SK-N-SH (cell line): ENCODE results near the gene CAMKMT.

Source experiments
- CTCF ChIP-seq: fragments of 200-600 bp; sonication (generic); IDR thresholded peaks from 2 replicates; pipeline ENCODE4 v1.6.1; 2017; ENCODE audit warnings: antibody characterized with exemption, mild to moderate bottlenecking, moderate library complexity
- EP300 ChIP-seq, 2 experiments: IDR thresholded peaks; 2 replicates each; pipeline versions ENCODE4 v1.4.0 to v1.6.1; 2012; ENCODE audit warnings: borderline replicate concordance in 1 of 2, low read depth in 1 of 2, low read length in 1 of 2
- FOXJ3 ChIP-seq: sonication (generic); formaldehyde crosslinking; IDR thresholded peaks from 2 replicates; pipeline ENCODE4 v1.5.1; 2020; ENCODE audit warnings: mild to moderate bottlenecking, missing genetic modification reagents
- GATA2 ChIP-seq: sonication (generic); formaldehyde crosslinking; IDR thresholded peaks from 2 replicates; pipeline ENCODE4 v1.5.0; 2020; ENCODE audit warnings: mild to moderate bottlenecking, missing genetic modification reagents
- MEF2A ChIP-seq: IDR thresholded peaks from 2 replicates; pipeline ENCODE4 v1.4.0; 2012; ENCODE audit warnings: low read depth, borderline replicate concordance
- POLR2AphosphoS5 ChIP-seq: IDR thresholded peaks from 2 replicates; pipeline ENCODE4 v1.6.1; 2012; ENCODE audit warnings: low read depth, low read length
- REST ChIP-seq: IDR thresholded peaks from 2 replicates; pipeline ENCODE4 v1.6.1; 2012; ENCODE audit warnings: mild to moderate bottlenecking, low read depth, low read length, moderate library complexity
- RFX5 ChIP-seq: IDR thresholded peaks from 2 replicates; pipeline ENCODE4 v1.6.1; 2012; ENCODE audit warnings: mild to moderate bottlenecking, improper control_type of control experiment, low read length
- RXRA ChIP-seq: IDR thresholded peaks from 2 replicates; pipeline ENCODE4 v1.4.0; 2012; ENCODE audit warnings: low read depth, mild to moderate bottlenecking, borderline replicate concordance
- TAF1 ChIP-seq: IDR thresholded peaks from 2 replicates; pipeline ENCODE4 v1.6.1; 2012; ENCODE audit warnings: low read depth, mild to moderate bottlenecking, low read length, moderate library complexity, borderline replicate concordance
- TCF12 ChIP-seq: IDR thresholded peaks from 2 replicates; pipeline ENCODE4 v1.4.0; 2012
- YY1 ChIP-seq: IDR thresholded peaks from 2 replicates; pipeline ENCODE4 v1.4.0; 2012; ENCODE audit warnings: low read depth, mild to moderate bottlenecking
- ZBTB33 ChIP-seq: IDR thresholded peaks from 2 replicates; pipeline ENCODE4 v1.4.0; 2012; ENCODE audit warnings: low read depth, borderline replicate concordance

GRCh38 chr2:44333994-44334393, 27.8 kb upstream of the CAMKMT start:
- TF ChIP-seq RXRA (no peak), POLR2AphosphoS5 (no peak), MEF2A (no peak), CTCF (no peak), GATA2 (no peak), FOXJ3 (CRISPR knock-in tag) (no peak), RFX5 (no peak), TCF12 (no peak), YY1 (no peak), EP300 (IDR thresholded peaks at IDR 0.05; ENCODE audit: borderline replicate concordance in 1 of 2, low read depth in 1 of 2, low read length in 1 of 2) (no peak), ZBTB33 (no peak), TAF1 (no peak), REST (no peak)
